GM19467 (cell line): ENCODE results near the gene DMRTB1.

Experiments used
- ATAC-seq: cut with Tn5 transposase; IDR thresholded peaks from one replicate; pipeline ENCODE4 v1.9.1; 2021; ENCODE audit warnings: mild to moderate bottlenecking, moderate library complexity; ENCODE audit not compliant: unreplicated experiment

Gene DMRTB1

DNA sequence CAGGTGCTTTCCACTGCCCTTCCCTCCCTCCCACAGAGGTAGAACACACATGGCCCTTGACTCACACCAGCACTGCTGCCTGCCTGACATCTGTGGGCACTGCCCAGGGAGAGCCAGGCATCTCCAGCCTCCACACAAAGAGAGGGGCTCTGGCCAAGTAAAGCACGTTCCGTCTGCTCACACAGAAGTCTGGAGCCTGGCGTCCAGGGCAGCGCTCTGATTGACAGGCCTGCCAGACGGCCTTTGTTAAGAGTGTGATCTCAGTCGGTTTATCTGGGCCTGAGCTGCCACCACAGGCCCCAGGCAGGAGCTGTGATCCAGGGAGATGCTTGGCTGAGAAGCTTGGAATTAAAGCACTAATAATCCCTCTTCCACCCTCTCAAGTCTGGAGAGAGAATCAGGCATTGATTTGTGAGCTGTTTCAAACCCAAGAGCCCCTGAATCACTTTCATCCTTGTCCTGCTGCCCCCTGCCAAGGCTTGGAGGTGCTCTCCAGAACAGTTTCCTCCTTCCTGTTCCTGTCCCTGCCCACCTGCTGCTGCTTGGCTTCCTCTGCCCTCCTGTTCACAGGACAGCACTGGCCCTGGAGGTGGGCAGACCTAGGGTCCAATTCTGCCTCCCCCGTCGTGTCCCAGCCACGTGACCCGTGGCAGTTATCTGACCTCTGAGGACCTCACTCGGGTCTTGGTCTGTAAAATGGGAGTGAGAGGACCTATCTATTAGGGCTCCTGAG lies 3.7 kb downstream of the DMRTB1 start:
- no peak for ATAC-seq

GRCh38 chr1:53463961-53464899 lies 5.0 kb downstream of the DMRTB1 start:
- ATAC-seq = no peak

DNA sequence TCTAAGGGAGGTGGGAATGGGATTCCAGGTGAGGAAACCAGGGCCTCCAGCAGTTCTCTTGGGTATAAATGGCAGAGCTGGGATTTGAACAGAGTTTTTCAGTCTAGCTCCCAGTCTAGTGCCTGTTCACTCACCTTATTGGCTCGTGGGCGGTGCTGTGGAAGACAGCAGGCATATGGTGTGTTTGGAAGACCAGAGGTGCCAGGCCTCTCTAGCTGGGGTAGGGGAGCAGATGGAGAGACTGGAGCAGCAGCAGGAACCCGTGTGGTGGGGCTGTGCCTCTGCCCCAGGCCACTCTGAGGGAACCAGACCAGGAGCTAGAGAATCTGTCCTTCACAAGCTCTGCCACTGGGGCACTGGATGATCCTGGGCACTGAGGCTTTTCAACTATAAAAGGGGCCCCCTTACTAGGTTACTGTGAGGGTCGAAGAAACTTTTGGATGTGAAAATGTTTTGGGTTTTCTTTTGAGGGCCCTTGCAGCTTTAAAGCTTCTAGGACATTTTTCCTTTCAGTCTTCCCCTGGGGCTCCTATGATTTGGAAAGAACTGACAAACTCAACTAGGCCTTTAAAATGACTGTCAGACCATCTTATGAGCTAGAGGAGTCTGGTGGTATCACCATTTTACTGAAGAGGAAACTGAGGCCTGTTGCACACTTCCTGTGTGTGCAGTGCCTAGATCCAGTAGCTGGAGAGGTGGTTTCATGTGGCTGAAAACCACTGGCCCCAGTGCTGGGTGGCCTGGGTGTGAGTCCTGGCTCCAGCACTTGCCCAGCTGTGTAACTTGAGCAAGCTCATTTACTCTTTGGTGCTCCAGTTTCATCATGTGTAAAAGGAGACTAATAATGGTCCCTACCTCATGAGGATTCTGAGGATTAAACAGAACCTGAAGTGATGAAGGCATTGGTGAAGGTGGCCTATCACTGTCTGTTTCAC lies 6.1 kb downstream of the DMRTB1 start:
- no peak for ATAC-seq

GRCh38 chr1:53467391-53467790 lies 8.2 kb downstream of the DMRTB1 start:
- no peak for ATAC-seq

DNA sequence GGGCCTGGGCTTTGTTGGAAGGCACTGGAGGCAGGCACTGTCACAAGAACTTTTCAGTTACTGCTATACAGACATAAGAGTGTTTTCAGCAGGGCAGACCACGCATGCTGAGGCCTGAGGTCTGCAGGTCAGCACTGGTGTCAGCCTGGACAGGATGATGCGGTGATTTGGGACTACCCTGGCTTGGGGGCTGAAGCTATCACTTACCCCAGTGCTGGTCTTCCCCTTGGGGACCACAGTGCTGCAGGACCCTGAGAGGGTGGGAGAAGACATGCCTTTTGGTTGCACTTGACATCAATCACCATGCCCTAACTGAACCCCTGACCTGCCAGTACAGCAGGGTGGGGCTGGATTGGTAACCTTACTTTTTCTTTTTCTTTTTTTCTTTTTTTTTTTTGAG lies 9.2 kb downstream of the DMRTB1 start:
- no peak for ATAC-seq

DNA sequence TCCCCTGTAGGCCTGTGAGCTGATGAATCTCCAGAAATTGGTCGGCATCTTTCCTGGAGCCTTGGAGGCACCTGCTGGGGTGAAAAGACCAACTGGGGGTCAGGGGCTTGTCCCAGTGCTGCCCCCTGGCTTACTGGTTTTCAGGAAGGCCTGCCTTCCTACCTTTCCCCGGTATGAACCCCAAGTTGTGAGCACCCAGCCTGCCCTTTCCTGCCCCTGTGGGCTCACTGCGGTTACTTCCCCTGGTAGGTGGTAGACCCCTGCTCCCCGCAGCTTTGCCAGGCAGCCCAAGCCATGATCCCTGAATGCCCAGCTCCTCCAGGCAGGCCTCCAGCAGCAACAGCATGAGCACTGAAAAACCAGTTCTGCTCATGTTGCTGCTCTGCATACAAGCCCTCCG lies 10.2 kb downstream of the DMRTB1 start:
- ATAC-seq = no peak

DNA sequence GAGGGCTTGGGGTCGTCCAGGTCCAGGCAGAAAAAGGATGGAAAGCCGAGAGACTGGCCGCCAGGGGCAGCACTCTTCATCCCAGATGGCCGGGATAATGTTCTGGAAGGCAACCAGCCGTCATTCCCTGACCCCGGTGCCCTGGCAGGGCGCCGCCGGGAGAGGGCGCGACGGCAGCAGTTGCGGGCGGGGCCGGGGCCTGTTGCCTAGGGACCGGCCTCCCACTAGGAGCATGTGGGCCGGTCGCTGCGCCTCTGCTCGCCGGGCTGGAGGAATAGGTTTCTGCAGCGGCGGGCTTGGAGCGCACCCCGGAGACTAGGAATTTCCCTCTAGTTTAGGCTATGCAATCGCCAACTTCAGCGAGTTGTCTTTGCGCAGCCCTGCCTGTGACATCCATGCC lies 11.0 kb downstream of the DMRTB1 start:
- no peak for ATAC-seq

DNA sequence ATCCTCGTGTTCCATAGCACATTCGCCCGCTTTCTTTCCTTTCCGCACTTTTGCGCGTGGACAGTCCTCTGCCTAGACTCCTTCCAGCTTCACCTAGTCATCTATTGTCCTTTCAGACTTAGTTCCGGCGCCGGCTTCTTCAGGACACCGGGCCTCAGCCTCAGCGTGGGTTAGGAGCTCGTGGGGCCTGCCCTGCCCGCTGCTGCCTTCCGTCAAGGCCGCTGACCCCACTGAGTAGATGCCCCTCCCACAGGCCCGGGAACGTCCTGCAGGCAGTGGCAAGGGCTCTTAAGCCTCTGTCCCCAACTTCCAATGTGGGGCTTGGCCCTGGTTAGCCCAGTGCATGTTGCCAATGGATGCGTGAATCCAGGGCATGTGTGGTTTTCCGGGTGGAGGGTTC lies 11.4 kb downstream of the DMRTB1 start:
- no peak for ATAC-seq

DNA sequence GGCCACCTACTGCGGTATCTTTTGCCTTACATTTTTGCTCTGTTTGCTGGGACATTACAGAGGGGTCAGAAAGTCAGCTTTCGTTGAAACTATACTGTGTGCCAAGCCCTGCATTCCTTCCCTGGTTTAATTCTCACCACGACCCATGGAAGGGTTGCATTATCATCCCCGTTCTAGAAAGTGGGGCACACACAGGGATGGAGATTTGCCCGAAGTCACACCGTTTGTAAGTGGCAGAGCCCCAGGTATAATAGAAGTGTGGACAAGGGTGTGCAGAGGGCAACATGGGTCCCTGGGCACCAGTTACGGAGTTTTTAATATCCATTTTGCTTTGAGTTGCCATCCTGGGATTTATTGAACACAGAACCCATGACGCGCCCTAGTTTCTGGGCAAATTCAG lies 11.8 kb downstream of the DMRTB1 start:
- ATAC-seq = no peak

GRCh38 chr1:53473463-53473862 lies 14.3 kb downstream of the DMRTB1 start:
- no peak for ATAC-seq

DNA sequence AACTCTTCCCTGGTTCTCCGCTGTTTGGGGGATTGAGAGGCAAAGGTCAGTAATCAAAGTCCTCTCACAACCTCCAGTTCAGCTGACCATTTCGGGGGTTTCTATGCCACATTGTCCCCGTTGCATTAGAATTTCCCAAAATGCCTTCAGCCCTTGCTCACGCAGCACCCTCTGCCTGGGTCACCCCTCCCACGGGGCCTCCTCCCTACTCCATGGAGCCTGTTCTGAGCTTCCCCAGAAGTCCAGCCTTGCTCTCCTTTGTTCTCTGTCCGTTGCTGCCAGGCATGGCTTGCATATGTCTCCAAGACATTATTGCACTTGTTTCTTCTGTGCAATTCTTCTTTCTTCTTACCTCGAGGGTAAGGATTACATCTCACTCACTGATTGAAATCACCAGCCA lies 16.5 kb downstream of the DMRTB1 start:
- ATAC-seq = no peak

- ATAC-seq = no peak
Observed at GRCh38 chr1:53476579-53476978, 17.4 kb downstream of the DMRTB1 start.

DNA sequence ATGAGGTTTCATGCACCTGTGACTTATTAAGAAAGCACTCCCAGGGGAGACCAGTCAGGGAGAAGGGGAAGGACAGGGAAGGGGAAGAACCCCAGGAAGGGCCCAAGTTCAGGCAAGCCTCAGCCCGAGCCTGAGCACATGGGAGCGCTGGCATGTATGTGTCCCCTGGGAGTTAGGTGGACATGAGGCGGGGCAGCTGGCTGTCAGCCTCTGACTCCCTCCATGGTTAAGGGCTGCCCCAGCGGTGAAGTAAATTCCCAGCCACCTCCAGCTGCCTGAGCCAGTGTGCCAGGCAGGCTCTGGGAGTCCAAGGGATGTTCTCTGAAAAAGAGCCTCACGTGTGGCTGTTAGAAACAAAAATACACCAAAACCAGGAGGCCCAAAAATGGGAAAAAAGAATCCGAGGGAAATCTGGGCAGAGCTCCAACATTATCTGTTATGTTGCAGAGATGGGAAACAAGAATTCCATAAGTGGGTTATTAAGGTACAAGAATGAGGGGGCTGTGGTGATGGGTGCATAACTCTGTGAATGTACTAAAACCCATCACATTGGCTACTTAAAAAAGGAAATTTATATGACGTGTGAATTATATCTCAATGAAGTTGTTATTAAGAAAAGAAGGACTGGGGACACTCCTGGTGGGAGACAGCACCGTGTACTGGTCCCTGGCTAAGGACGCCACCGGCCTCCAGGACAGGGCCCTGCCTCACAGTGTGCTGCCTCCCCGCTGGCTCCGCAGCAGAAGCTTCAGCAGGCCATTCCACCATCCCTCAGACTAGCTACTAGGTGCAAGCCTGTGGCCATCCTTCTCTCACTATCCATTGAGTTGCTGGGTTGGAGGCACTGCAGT lies 18.7 kb downstream of the DMRTB1 start:
- no peak for ATAC-seq

DNA sequence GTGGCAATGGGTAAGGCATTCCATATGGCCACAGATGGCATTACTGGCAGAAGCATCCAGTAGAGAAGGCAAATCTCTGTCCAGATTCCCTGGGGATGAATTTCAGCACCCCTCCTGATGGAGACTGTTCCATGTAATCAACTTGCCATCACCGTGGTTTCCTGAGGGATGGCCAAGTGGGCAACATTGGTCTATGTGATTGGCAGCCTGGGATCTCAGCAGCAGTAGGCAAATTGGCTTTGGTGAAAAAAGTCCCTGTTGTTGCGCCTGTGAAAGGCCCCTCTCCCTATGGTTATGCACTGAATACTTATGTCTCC lies 19.3 kb downstream of the DMRTB1 start:
- no peak for ATAC-seq

DNA sequence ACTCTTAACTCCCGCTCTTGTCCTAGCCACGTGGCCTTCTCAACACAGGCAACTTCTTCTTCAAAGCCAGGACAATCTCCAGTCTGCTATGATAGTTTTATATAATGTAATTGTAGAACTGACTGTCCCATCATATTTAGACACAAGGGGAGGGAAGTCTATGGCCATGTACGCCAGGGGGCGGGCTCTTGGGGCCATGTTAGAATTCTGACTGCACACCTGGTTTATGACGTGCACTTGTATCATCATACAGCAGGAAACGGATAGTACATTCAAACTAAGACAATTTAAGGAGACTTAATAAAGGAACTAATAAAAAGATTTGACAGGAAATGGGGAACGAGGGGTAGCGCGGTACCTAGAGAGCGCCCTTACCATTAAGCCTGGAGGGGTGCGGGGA lies 21.5 kb downstream of the DMRTB1 start:
- no peak for ATAC-seq

DNA sequence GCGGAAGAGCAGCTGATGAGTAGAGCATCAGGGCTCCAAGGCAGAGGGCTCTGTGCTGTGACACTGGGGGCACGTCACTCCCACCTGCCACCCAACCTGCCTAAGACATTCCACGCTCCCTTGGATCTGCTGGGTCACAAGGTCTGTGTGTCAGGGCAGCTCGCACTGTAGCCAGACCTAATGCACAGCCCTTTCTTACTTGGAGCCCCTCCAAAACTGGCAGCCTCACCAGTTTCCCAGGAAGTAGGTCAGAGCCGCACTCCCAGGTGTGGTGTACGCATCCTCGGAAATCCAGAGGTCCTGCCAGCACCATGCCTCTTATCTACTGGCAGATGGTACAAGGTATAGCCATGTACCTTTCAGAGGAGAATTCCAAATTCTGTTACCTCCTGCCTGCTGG lies 22.3 kb downstream of the DMRTB1 start:
- no peak for ATAC-seq

DNA sequence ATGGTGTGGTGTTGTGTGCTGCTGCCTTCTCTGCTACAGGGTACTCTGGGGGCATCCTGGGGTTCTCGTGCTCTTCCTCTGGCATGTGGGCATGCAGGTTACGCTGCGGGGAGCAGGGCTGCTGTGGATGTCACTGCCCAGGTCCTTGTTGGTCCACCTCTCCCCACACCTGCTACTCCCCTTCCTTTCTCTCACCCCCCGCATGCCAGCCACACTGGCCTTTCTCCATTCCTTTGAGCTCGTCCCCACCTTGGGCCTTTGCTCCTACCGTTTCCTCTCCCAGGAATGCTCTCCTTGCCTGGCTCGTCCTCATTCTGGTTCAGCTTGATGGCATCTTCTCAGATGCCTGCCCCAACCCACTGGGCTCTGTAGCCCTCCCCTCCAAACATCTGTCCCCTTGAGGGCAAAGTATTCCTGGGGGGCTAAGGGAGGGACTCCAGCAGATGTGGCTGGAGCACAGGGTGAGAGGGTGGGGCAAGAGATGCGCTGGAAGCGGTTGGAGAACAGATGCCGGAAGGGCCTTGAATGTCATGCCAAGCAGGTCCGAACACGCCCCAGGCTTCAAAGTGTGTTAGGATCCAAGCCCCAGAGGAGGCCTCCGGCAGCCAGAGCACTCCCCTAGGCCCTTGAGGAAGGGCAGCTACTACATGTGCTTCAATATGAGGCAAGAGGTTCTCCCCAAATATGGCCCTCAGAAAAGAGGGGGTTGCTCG lies 23.4 kb downstream of the DMRTB1 start:
- no peak for ATAC-seq

DNA sequence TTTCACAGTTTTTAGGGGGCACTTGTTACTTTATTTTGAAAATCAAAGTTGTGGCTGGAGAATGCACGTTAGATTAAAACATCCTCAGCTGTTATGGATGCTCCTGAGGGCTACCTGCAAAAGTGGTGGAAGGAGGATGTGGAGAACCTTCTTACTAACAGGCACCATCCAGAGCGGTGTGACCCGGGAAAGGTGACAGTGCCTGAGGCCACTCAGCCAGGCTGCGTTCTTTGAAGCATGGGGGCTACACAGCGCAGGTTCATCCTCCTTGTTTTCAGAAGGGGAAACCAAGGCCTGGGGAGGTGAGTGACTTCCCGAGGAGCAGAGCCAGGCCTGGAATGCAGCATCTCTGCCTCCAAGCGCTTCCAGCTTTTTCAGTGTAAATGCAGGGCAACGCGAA lies 24.0 kb downstream of the DMRTB1 start:
- no peak for ATAC-seq

GRCh38 chr1:53483656-53484055 lies 24.5 kb downstream of the DMRTB1 start:
- no peak for ATAC-seq
